ENCODE data around the gene AP1M1.

Gene AP1M1

GRCh38 chr19:16157601-16158000, 40.1 kb upstream of the AP1M1 start:
- TF ChIP-seq ZNF274 (IDR thresholded peaks at IDR 0.05; ENCODE audit: low read depth, low read length) = no peak
- no peak for TF ChIP-seq SUZ12 (IDR thresholded peaks at IDR 0.05; ENCODE audit: extremely low read depth, insufficient read depth, insufficient read length)
- no peak for TF ChIP-seq YY1 (IDR thresholded peaks at IDR 0.05; ENCODE audit: insufficient read depth, insufficient read length)
- H3K9me3 ChIP-seq (ENCODE audit: insufficient read depth, low read length) = peaks cover 4% of the 10 kb centered on the region; the same call in 1 of the 2 replicates
- H3K36me3 ChIP-seq (ENCODE audit: insufficient read depth, insufficient read length, low read length) = no peaks in the 10 kb centered on the region
- no peak overlapping the region for H3K4me3 ChIP-seq (ENCODE audit: insufficient read length, low read depth)
- peaks cover 13% of the 10 kb centered on the region for H3K4me1 ChIP-seq (ENCODE audit: insufficient read depth, insufficient read length)
- H3K9ac ChIP-seq (ENCODE audit: insufficient read length, low read depth) = no peak overlapping the region
- no peak for DNase-seq (ENCODE audit: low read depth, low spot score)
- no peaks in the 10 kb centered on the region for H3K27me3 ChIP-seq (ENCODE audit: insufficient read depth, insufficient read length)

- H3K9ac ChIP-seq (ENCODE audit: insufficient read length, low read depth) = no peak overlapping the region
- H3K36me3 ChIP-seq (ENCODE audit: insufficient read depth, insufficient read length, low read length) = no peaks in the 10 kb centered on the region
- H3K9me3 ChIP-seq (ENCODE audit: insufficient read depth, low read length) = no peaks in the 10 kb centered on the region
- H3K4me3 ChIP-seq (ENCODE audit: insufficient read length, low read depth) = no peak overlapping the region
- H3K4me1 ChIP-seq (ENCODE audit: insufficient read depth, insufficient read length) = peaks cover 8% of the 10 kb centered on the region
- no peaks in the 10 kb centered on the region for H3K27me3 ChIP-seq (ENCODE audit: insufficient read depth, insufficient read length)
- TF ChIP-seq SUZ12 (IDR thresholded peaks at IDR 0.05; ENCODE audit: extremely low read depth, insufficient read depth, insufficient read length) (no peak), ZNF274 (IDR thresholded peaks at IDR 0.05; ENCODE audit: low read depth, low read length) (no peak), YY1 (IDR thresholded peaks at IDR 0.05; ENCODE audit: insufficient read depth, insufficient read length) (no peak)
- DNase-seq (ENCODE audit: low read depth, low spot score) = no peak
Observed at GRCh38 chr19:16159655-16160054, 38.1 kb upstream of the AP1M1 start.

GRCh38 chr19:16160445-16160942, 37.2 kb upstream of the AP1M1 start:
- Histone ChIP-seq H3K36me3 (ENCODE audit: insufficient read depth, insufficient read length, low read length) (no peaks in the 10 kb centered on the region), H3K4me1 (ENCODE audit: insufficient read depth, insufficient read length) (peaks cover 8% of the 10 kb centered on the region), H3K9ac (ENCODE audit: insufficient read length, low read depth) (no peak overlapping the region), H3K9me3 (ENCODE audit: insufficient read depth, low read length) (no peaks in the 10 kb centered on the region), H3K4me3 (ENCODE audit: insufficient read length, low read depth) (no peak overlapping the region), H3K27me3 (ENCODE audit: insufficient read depth, insufficient read length) (no peaks in the 10 kb centered on the region)
- no peak for DNase-seq (ENCODE audit: low read depth, low spot score)
- no peak for TF ChIP-seq YY1 (IDR thresholded peaks at IDR 0.05; ENCODE audit: insufficient read depth, insufficient read length)
- TF ChIP-seq ZNF274 (IDR thresholded peaks at IDR 0.05; ENCODE audit: low read depth, low read length) = no peak
- no peak for TF ChIP-seq SUZ12 (IDR thresholded peaks at IDR 0.05; ENCODE audit: extremely low read depth, insufficient read depth, insufficient read length)

- DNase-seq (ENCODE audit: low read depth, low spot score) = no peak
- no peak overlapping the region for H3K9ac ChIP-seq (ENCODE audit: insufficient read length, low read depth)
- no peaks in the 10 kb centered on the region for H3K36me3 ChIP-seq (ENCODE audit: insufficient read depth, insufficient read length, low read length)
- H3K4me3 ChIP-seq (ENCODE audit: insufficient read length, low read depth) = no peak overlapping the region
- TF ChIP-seq SUZ12 (IDR thresholded peaks at IDR 0.05; ENCODE audit: extremely low read depth, insufficient read depth, insufficient read length) = no peak
- TF ChIP-seq YY1 (IDR thresholded peaks at IDR 0.05; ENCODE audit: insufficient read depth, insufficient read length) = no peak
- TF ChIP-seq ZNF274 (IDR thresholded peaks at IDR 0.05; ENCODE audit: low read depth, low read length) = no peak
- H3K4me1 ChIP-seq (ENCODE audit: insufficient read depth, insufficient read length) = peaks cover 8% of the 10 kb centered on the region
- H3K9me3 ChIP-seq (ENCODE audit: insufficient read depth, low read length) = no peaks in the 10 kb centered on the region
- H3K27me3 ChIP-seq (ENCODE audit: insufficient read depth, insufficient read length) = no peaks in the 10 kb centered on the region
Observed at GRCh38 chr19:16160943-16161560, 36.7 kb upstream of the AP1M1 start.

GRCh38 chr19:16161840-16162239, 35.9 kb upstream of the AP1M1 start:
- Histone ChIP-seq H3K27me3 (ENCODE audit: insufficient read depth, insufficient read length) (no peaks in the 10 kb centered on the region), H3K9me3 (ENCODE audit: insufficient read depth, low read length) (no peaks in the 10 kb centered on the region), H3K36me3 (ENCODE audit: insufficient read depth, insufficient read length, low read length) (no peaks in the 10 kb centered on the region), H3K4me3 (ENCODE audit: insufficient read length, low read depth) (no peak overlapping the region), H3K9ac (ENCODE audit: insufficient read length, low read depth) (no peak overlapping the region), H3K4me1 (ENCODE audit: insufficient read depth, insufficient read length) (peaks cover 8% of the 10 kb centered on the region)
- no peak for DNase-seq (ENCODE audit: low read depth, low spot score)
- TF ChIP-seq ZNF274 (IDR thresholded peaks at IDR 0.05; ENCODE audit: low read depth, low read length) = no peak
- no peak for TF ChIP-seq SUZ12 (IDR thresholded peaks at IDR 0.05; ENCODE audit: extremely low read depth, insufficient read depth, insufficient read length)
- no peak for TF ChIP-seq YY1 (IDR thresholded peaks at IDR 0.05; ENCODE audit: insufficient read depth, insufficient read length)

GRCh38 chr19:16164222-16164890, 33.4 kb upstream of the AP1M1 start:
- DNase-seq (ENCODE audit: low read depth, low spot score) = no peak
- H3K27me3 ChIP-seq (ENCODE audit: insufficient read depth, insufficient read length) = no peaks in the 10 kb centered on the region
- H3K36me3 ChIP-seq (ENCODE audit: insufficient read depth, insufficient read length, low read length) = no peaks in the 10 kb centered on the region
- H3K4me1 ChIP-seq (ENCODE audit: insufficient read depth, insufficient read length) = peaks cover 8% of the 10 kb centered on the region
- no peaks in the 10 kb centered on the region for H3K9me3 ChIP-seq (ENCODE audit: insufficient read depth, low read length)
- no peak overlapping the region for H3K4me3 ChIP-seq (ENCODE audit: insufficient read length, low read depth)
- TF ChIP-seq ZNF274 (IDR thresholded peaks at IDR 0.05; ENCODE audit: low read depth, low read length) (no peak), SUZ12 (IDR thresholded peaks at IDR 0.05; ENCODE audit: extremely low read depth, insufficient read depth, insufficient read length) (no peak), YY1 (IDR thresholded peaks at IDR 0.05; ENCODE audit: insufficient read depth, insufficient read length) (no peak)
- H3K9ac ChIP-seq (ENCODE audit: insufficient read length, low read depth) = no peak overlapping the region

GRCh38 chr19:16166417-16166816, 31.3 kb upstream of the AP1M1 start:
- Histone ChIP-seq H3K4me1 (ENCODE audit: insufficient read depth, insufficient read length) (no peaks in the 10 kb centered on the region), H3K27me3 (ENCODE audit: insufficient read depth, insufficient read length) (no peaks in the 10 kb centered on the region), H3K36me3 (ENCODE audit: insufficient read depth, insufficient read length, low read length) (no peaks in the 10 kb centered on the region), H3K4me3 (ENCODE audit: insufficient read length, low read depth) (no peak overlapping the region), H3K9ac (ENCODE audit: insufficient read length, low read depth) (no peak overlapping the region), H3K9me3 (ENCODE audit: insufficient read depth, low read length) (no peaks in the 10 kb centered on the region)
- TF ChIP-seq SUZ12 (IDR thresholded peaks at IDR 0.05; ENCODE audit: extremely low read depth, insufficient read depth, insufficient read length) (no peak), ZNF274 (IDR thresholded peaks at IDR 0.05; ENCODE audit: low read depth, low read length) (no peak), YY1 (IDR thresholded peaks at IDR 0.05; ENCODE audit: insufficient read depth, insufficient read length) (no peak)
- DNase-seq (ENCODE audit: low read depth, low spot score) = no peak

Measured in NT2/D1 (cell line).